Adrenal gland (tissue), 5 donors: ENCODE data around the gene PRKN.

Experiments
- CTCF ChIP-seq, 6 experiments: fragments of 450-650 bp in 4 of 6; fragments of 200-600 bp in 2 of 6; sonication (generic) in 1 of 6; IDR thresholded peaks; 1 replicate in 5 of 6; 2 replicates in 1 of 6; pipeline versions ENCODE4 v1.5.1 to v1.8.0; 2016 to 2021; ENCODE audit warnings: antibody characterized with exemption in 6 of 6, mild to moderate bottlenecking in 2 of 6, moderate library complexity in 1 of 6
- POLR2A ChIP-seq, 2 donors: fragments of 450-650 bp; IDR thresholded peaks; one replicate each; pipeline ENCODE4 v1.6.1; 2017; ENCODE audit warnings: antibody characterized with exemption in 2 of 2, mild to moderate bottlenecking in 2 of 2, moderate library complexity in 1 of 2
- donor health status: DM: no; HTN: no; CAD: no.

- TF ChIP-seq CTCF (IDR thresholded peaks at IDR 0.05) (no peak), POLR2A (IDR thresholded peaks at IDR 0.05) (no peak)
Observed at GRCh38 chr6:161486361-161487216, 1241.0 kb downstream of the PRKN start.
